GM13977 (cell line): ENCODE data around the gene WNT2B.

Experiments
- DNase-seq: peaks from one replicate; pipeline ENCODE4 v3.0.0; 2012; ENCODE audit warnings: low spot score
- in situ Hi-C: fragments of 300-500 bp; cut with MboI; formaldehyde crosslinking; loops from one replicate; pipeline ENCODE4 v1.12.0; 2022; ENCODE audit warnings: low sequenced_read_pairs, low pct_unique_long_range_greater_than_20kb, mixed read lengths, inconsistent platforms; ENCODE audit not compliant: unreplicated experiment
- TF ChIP-seq, protein P1 (sequence below): IDR thresholded peaks from 2 replicates; pipeline ENCODE4 v1.5.1; 2012; ENCODE audit warnings: mild to moderate bottlenecking, control low read depth; ENCODE audit not compliant: insufficient read depth; ENCODE audit errors: extremely low read depth, missing control alignments

The WNT2B gene

DNA sequence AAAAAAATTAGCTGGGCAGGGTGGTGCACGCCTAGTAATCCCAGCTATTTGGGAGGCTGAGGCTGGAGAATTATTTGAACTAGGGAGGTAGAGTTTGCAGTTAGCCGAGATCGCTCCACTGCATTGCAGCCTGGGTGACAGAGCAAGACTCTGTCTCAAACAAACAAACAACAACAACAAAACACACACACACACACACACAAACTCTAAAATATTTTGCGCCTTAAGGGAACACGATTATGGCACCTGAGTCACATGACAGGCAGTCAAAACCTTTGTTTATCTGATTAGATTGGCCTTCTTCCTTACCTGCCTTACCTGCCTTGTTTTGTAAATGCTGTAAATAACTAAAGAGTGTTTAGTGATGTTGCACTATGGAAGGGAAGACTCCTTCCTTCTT lies 20.6 kb upstream of the WNT2B start:
- TF ChIP-seq, protein P1, sequence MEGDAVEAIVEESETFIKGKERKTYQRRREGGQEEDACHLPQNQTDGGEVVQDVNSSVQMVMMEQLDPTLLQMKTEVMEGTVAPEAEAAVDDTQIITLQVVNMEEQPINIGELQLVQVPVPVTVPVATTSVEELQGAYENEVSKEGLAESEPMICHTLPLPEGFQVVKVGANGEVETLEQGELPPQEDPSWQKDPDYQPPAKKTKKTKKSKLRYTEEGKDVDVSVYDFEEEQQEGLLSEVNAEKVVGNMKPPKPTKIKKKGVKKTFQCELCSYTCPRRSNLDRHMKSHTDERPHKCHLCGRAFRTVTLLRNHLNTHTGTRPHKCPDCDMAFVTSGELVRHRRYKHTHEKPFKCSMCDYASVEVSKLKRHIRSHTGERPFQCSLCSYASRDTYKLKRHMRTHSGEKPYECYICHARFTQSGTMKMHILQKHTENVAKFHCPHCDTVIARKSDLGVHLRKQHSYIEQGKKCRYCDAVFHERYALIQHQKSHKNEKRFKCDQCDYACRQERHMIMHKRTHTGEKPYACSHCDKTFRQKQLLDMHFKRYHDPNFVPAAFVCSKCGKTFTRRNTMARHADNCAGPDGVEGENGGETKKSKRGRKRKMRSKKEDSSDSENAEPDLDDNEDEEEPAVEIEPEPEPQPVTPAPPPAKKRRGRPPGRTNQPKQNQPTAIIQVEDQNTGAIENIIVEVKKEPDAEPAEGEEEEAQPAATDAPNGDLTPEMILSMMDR: no peak
- in situ Hi-C loops: no loop called here

DNA sequence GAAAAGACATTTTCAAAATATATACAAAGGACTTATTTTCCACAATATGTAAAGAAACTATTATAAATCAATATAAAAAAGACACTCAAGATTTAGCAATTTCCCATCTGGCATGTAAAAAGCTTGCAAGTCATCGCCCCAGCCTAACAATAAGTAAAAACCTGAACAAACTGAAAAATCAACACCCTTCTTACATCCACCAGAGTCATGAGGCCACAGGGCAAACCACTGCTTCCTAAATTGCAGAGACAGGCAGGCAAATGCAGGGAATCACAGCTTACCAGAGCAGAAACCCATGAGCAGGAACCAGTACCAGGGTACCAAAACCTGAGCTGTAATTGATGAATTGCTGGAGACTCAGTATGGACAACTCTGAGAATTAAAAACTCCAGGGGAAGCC lies 16.7 kb upstream of the WNT2B start:
- no peak for DNase-seq
- in situ Hi-C loops: no loop called here
- TF ChIP-seq, protein P1: no peak

More for the DNA sequence above, 20.6 kb upstream of the WNT2B start:
- no peak for DNase-seq

- DNase-seq: no peak
- in situ Hi-C loops: no loop called here
- TF ChIP-seq, protein P1: no peak
Measured at GRCh38 chr1:112493351-112493750, 15.4 kb upstream of the WNT2B start.

- in situ Hi-C loops: no loop called here
- DNase-seq: no peak
- TF ChIP-seq, protein P1: no peak
Measured at GRCh38 chr1:112496290-112496689, 12.5 kb upstream of the WNT2B start.

DNA sequence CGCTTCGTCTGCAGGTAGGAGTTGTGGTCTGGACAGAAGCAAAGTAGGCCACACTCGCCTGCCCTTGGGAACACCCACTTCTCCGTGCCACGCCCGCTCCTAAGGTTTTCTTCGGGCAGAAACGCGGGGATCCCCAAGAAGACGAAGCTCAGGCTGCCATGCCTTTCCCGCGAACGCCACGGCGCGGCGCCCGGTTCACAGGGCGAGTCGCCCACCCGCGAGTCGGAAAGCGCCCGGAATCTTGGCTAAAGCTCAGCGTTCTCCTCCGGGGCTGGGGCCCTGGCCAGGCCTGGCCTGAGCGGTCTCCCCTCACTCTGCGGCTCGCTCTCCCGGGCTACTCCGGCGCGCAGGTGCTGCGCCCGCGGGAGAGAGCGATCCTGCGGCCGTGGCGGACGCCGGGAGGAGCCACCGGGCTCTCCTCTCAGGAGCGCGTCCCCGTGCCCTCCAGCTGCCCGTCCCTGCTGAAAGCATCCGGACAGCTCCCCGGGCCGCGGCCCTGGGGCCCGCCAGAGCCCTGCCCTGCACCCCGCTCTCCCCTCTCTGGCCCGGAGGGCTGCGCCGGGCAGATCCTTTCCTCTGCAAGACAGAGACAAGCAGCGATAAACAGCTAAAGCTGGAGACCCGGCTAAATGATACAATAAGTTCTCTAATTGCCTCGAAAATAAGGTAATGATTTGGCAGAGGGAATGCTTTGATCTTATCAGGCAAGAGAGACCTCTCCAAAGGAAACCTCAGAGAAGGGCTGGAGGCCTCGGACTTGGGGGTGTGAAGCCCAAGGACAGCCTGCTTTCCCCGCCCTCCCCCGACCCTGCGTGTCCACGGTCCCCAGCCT lies 6.7 kb upstream of the WNT2B start:
- TF ChIP-seq, protein P1: peak; percentile 89
- in situ Hi-C loops: no loop called here
- peak; percentile 75 for DNase-seq

GRCh38 chr1:112502826-112503225 lies 5.9 kb upstream of the WNT2B start:
- no peak for DNase-seq
- TF ChIP-seq, protein P1: no peak
- in situ Hi-C loops: no loop called here
